Tibial nerve (tissue), 4 donors: Measurements from ENCODE around the gene PTPN2. TPM values are rescaled to one million over a fixed set of nuclear protein-coding genes. Genes with fewer than 3 reads are reported as not detected.

Experiments used
- DNase-seq, 2 donors: peaks; one replicate each; pipeline ENCODE4 v3.0.0-alpha.2; 2019; ENCODE audit warnings: low spot score in 2 of 2
- H3K27ac ChIP-seq, 4 donors: fragments of 200-600 bp; sonication (generic) in 3 of 4; one replicate each; pipeline ENCODE4 v1.5.1; 2017 to 2019; ENCODE audit warnings: mild to moderate bottlenecking in 1 of 4
- H3K27me3 ChIP-seq, 2 donors: fragments of 200-600 bp; sonication (generic) in 1 of 2; one replicate each; pipeline versions ENCODE4 v1.5.1 to v1.6.0; 2017 to 2019
- H3K36me3 ChIP-seq, 3 donors: fragments of 200-600 bp; sonication (generic); one replicate each; pipeline ENCODE4 v1.5.1; 2018 to 2019
- H3K4me1 ChIP-seq, 4 donors: fragments of 200-600 bp; sonication (generic) in 3 of 4; one replicate each; pipeline ENCODE4 v1.5.1; 2017 to 2019
- H3K4me3 ChIP-seq, 4 donors: fragments of 200-600 bp; sonication (generic) in 3 of 4; one replicate each; pipeline ENCODE4 v1.5.1; 2017 to 2019; ENCODE audit warnings: mild to moderate bottlenecking in 1 of 4, moderate library complexity in 1 of 4
- H3K9me3 ChIP-seq, 4 donors: fragments of 200-600 bp; sonication (generic) in 3 of 4; one replicate each; pipeline ENCODE4 v1.5.1; 2017 to 2019
- EP300 ChIP-seq, 2 donors: sonication (generic); formaldehyde crosslinking; IDR thresholded peaks; one replicate each; pipeline ENCODE4 v1.6.1; 2017; ENCODE audit warnings: antibody characterized with exemption in 2 of 2, mild to moderate bottlenecking in 1 of 2
- POLR2A ChIP-seq, 2 donors: fragments of 450-650 bp; IDR thresholded peaks; one replicate each; pipeline ENCODE4 v1.6.1; 2017; ENCODE audit warnings: antibody characterized with exemption in 2 of 2, mild to moderate bottlenecking in 2 of 2, moderate library complexity in 2 of 2
- WGBS, 2 donors: methylation state at CpG; one replicate each; pipeline ENCODE4 v1.1.5; 2018; 5-methylcytosine and 5-hydroxymethylcytosine counted together
- total RNA-seq, 4 donors: library from RNA; depleted of rRNA; stranded (reverse); fragments of >200 nt; gene quantifications; one replicate each; pipeline ENCODE4 v1.1.0, GENCODE V29; 2016
- TF ChIP-seq, protein P1 (sequence below), 5 experiments: fragments of 200-600 bp in 3 of 5; fragments of 450-650 bp in 2 of 5; sonication (generic) in 3 of 5; IDR thresholded peaks; one replicate each; pipeline ENCODE4 v1.5.1; 2016 to 2019; ENCODE audit warnings: antibody characterized with exemption in 5 of 5, mild to moderate bottlenecking in 3 of 5, moderate library complexity in 2 of 5

PTPN2 gene
- total RNA-seq, 4 donors from 2014 or later, result 12.9 to 50.5 (median 30.7) TPM

DNA sequence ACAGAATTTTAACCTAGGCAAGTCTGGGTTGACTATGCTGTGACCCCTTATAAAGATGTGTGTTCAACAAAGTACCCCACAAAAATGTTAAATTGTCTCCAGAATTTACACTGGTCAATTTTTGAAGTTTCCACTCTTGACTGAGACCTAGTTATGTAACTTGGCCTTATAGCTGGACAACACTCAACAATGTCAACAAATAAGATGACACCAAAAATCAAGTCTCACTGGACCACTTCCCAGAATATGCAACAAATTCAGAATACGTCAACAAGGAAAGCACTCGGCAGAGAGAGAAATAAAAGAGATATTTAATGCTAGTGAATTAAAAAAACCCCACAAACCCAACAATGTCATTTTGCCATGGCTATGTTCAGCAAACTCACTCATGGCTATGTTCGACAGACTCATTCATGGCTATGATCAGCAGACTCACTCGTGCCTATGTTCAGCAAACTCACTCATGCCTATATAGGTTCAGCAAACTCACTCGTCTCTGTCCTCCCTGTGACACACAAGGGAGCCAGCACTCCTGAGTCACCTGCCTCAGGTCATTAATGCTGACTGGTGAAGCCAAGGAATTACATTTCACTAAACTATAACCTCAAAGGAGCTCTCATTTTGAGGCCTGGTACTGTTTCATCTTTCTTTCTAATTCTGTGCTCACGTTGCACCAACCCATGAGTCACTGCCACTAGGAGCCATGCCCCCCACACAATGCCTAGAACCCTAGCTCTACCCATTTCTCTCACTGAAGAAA lies 72.7 kb downstream of the PTPN2 start:
- TF ChIP-seq, protein P1, sequence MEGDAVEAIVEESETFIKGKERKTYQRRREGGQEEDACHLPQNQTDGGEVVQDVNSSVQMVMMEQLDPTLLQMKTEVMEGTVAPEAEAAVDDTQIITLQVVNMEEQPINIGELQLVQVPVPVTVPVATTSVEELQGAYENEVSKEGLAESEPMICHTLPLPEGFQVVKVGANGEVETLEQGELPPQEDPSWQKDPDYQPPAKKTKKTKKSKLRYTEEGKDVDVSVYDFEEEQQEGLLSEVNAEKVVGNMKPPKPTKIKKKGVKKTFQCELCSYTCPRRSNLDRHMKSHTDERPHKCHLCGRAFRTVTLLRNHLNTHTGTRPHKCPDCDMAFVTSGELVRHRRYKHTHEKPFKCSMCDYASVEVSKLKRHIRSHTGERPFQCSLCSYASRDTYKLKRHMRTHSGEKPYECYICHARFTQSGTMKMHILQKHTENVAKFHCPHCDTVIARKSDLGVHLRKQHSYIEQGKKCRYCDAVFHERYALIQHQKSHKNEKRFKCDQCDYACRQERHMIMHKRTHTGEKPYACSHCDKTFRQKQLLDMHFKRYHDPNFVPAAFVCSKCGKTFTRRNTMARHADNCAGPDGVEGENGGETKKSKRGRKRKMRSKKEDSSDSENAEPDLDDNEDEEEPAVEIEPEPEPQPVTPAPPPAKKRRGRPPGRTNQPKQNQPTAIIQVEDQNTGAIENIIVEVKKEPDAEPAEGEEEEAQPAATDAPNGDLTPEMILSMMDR (IDR thresholded peaks at IDR 0.05), result no peak
- TF ChIP-seq POLR2A (IDR thresholded peaks at IDR 0.05) (no peak), EP300 (IDR thresholded peaks at IDR 0.05) (no peak)
- Histone ChIP-seq H3K27me3 (no peaks in the 10 kb centered on the region), H3K27ac (no peak overlapping the region), H3K9me3 (peaks cover 0 to 5% (median 0%) of the 10 kb centered on the region in 4 donors), H3K4me1 (no peaks in the 10 kb centered on the region), H3K36me3 (peaks cover 0 to 73% (median 0%) of the 10 kb centered on the region in 3 donors), H3K4me3 (no peak overlapping the region)
- DNase-seq, result no peak
- 84 to 88% methylated on average over 6 of the region's 6 CpGs for WGBS, 2 donors

DNA sequence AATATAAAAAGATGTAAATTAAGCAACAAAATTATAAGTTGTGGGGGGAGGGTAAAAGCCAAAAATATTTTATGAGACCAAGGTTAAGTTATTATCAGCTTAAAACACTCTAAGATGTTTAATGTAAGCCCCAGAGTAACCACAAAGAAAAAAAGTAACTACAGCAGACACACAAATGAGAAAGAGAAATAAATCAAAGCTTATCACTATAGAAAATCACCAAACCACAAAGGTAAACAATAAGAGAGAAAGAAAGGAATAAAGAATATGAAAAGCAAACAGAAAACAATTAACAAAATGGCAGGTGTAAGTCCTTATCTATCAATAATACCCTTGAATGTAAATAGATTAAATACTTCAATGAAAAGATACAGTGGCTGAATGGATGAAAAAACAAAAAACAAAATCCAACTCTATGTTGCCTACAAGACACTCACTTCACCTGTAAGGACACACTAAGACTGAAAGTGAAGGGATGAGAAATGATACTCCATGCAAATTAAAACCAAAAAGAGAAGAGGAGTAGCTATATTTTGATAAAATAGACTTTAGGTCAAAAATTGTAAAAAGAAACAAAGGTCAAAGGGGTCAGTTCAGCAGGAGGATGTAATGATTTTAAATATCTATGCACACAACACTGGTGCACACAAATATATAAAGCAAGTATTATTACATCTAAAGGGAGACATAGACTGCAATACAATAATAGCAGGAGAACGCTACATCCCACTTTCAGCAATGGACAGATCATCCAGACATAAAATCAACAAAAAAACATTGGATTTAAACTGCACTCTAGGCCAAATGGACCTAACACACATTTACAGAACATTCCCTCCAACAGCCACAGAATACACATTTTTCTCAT lies 80.7 kb downstream of the PTPN2 start:
- TF ChIP-seq, protein P1 (IDR thresholded peaks at IDR 0.05), result no peak
- TF ChIP-seq EP300 (IDR thresholded peaks at IDR 0.05) (no peak), POLR2A (IDR thresholded peaks at IDR 0.05) (no peak)
- no peaks in the 10 kb centered on the region for H3K4me1 ChIP-seq
- H3K36me3 ChIP-seq, result peaks cover 0 to 66% (median 12%) of the 10 kb centered on the region in 3 donors
- no peak overlapping the region for H3K27ac ChIP-seq
- WGBS, 2 donors, result 95% methylated on average over 1 of the region's 1 CpG
- peaks cover 0 to 13% (median 0%) of the 10 kb centered on the region in 4 donors for H3K9me3 ChIP-seq
- no peaks in the 10 kb centered on the region for H3K27me3 ChIP-seq
- no peak overlapping the region for H3K4me3 ChIP-seq
- no peak for DNase-seq

DNA sequence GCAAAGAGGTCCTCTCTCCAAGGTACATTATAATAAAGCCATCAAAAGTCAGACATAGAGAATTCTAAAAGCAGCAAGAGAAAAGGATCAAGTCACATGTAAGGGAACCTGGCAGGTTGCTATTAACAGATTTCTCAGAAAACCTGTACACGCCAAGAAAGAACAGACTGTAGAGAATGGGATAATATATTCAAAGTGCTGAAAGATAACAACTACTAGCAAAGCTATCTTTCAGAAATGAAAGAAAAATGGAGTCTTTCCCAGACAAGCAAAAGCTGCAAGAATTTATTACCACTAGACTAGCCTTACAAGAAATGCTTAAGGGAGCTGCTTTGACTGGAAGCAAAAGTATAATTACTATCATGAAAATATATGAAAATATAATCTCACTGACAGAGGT lies 81.5 kb downstream of the PTPN2 start:
- Histone ChIP-seq H3K4me3 (no peak overlapping the region), H3K9me3 (peaks cover 0 to 13% (median 0%) of the 10 kb centered on the region in 4 donors), H3K4me1 (no peaks in the 10 kb centered on the region), H3K36me3 (peaks cover 0 to 66% (median 12%) of the 10 kb centered on the region in 3 donors), H3K27me3 (no peaks in the 10 kb centered on the region), H3K27ac (no peak overlapping the region)
- WGBS, 2 donors, result 100% methylated on average over 1 of the region's 1 CpG
- no peak for DNase-seq
- TF ChIP-seq EP300 (IDR thresholded peaks at IDR 0.05) (no peak), POLR2A (IDR thresholded peaks at IDR 0.05) (no peak)
- TF ChIP-seq, protein P1 (IDR thresholded peaks at IDR 0.05), result no peak

- WGBS, 2 donors, result 79 to 86% methylated on average over 3 of the region's 3 CpGs
- no peaks in the 10 kb centered on the region for H3K27me3 ChIP-seq
- H3K9me3 ChIP-seq, result no peaks in the 10 kb centered on the region
- no peaks in the 10 kb centered on the region for H3K4me1 ChIP-seq
- H3K36me3 ChIP-seq, result peaks cover 0 to 68% (median 4%) of the 10 kb centered on the region in 3 donors
- no peak overlapping the region for H3K27ac ChIP-seq
- no peak overlapping the region for H3K4me3 ChIP-seq
- no peak for DNase-seq
- TF ChIP-seq POLR2A (IDR thresholded peaks at IDR 0.05), result no peak
- TF ChIP-seq, protein P1 (IDR thresholded peaks at IDR 0.05), result no peak
Measured at GRCh38 chr18:12796448-12796847, 87.6 kb downstream of the PTPN2 start.

DNA sequence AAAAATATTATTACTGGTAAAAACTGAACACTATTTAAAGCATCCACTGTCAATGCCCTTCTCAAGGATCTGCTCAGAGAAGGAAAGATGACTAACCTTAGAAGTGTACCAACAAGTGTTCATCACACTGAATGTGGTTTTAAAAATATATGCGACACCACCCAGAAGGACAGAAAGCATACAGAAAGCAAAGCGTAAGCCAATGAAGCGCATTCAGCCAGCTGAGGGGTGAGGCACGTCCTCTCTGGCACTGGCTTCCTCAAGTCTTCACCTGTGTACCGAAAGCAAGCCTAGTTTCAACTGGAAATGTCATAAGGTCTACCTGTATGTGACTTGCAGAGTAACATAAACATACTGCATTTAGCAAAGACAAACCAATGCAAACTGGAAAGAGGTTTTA lies 92.4 kb downstream of the PTPN2 start:
- 95 to 98% methylated on average over 5 of the region's 5 CpGs for WGBS, 2 donors

More for the DNA sequence above, 92.4 kb downstream of the PTPN2 start:
- Histone ChIP-seq H3K4me3 (no peak overlapping the region), H3K36me3 (peaks cover 0 to 31% (median 0%) of the 10 kb centered on the region in 3 donors), H3K27ac (no peak overlapping the region), H3K4me1 (no peaks in the 10 kb centered on the region), H3K27me3 (no peaks in the 10 kb centered on the region), H3K9me3 (no peaks in the 10 kb centered on the region)
- TF ChIP-seq, protein P1 (IDR thresholded peaks at IDR 0.05), result no peak
- no peak for TF ChIP-seq EP300 (IDR thresholded peaks at IDR 0.05)
- TF ChIP-seq POLR2A (IDR thresholded peaks at IDR 0.05), result no peak
- no peak for DNase-seq
